Activated CD8-positive, alpha-beta memory T cell treated with anti-CD3 and anti-CD28 coated beads, Interleukin-2, amount 50 U/mL, for 4 hours (primary cell): ENCODE results near the gene NRXN3.
A peak's percentile ranks its signal among the peaks of the same experiment; 100 is the strongest.
"Not testable (repeated sequence)": the region's sequence is repeated elsewhere in the genome, so short reads cannot be mapped to it uniquely, and the experiment has no call there.

ENCODE experiments used
- DNase-seq: peaks from one replicate; pipeline ENCODE4 v3.0.0-alpha.2; 2020

Gene NRXN3

GRCh38 chr14:78501909-78502308 is 331.7 kb downstream of the NRXN3 start:
- no peak for DNase-seq

- DNase-seq, result no peak
These were observed 337.9 kb downstream of the NRXN3 start for GRCh38 chr14:78508023-78508422.

- DNase-seq, result no peak
These were observed 339.3 kb downstream of the NRXN3 start for GRCh38 chr14:78509516-78509915.

- no peak for DNase-seq
These were observed 341.8 kb downstream of the NRXN3 start for GRCh38 chr14:78512021-78512420.

GRCh38 chr14:78519863-78520262 is 349.7 kb downstream of the NRXN3 start:
- DNase-seq, result no peak

GRCh38 chr14:78524196-78524595 is 354.0 kb downstream of the NRXN3 start:
- no peak for DNase-seq

- DNase-seq, result no peak
These were observed 354.6 kb downstream of the NRXN3 start for GRCh38 chr14:78524766-78525165.

- no peak for DNase-seq
These were observed 359.9 kb downstream of the NRXN3 start for GRCh38 chr14:78530078-78530477.

- DNase-seq, result no peak
These were observed 364.0 kb downstream of the NRXN3 start for GRCh38 chr14:78534141-78534540.

GRCh38 chr14:78535041-78535440 is 364.9 kb downstream of the NRXN3 start:
- DNase-seq, result no peak

GRCh38 chr14:78541788-78542187 is 371.6 kb downstream of the NRXN3 start:
- not testable (repeated sequence) for DNase-seq

- DNase-seq, result no peak
These were observed 373.3 kb downstream of the NRXN3 start for GRCh38 chr14:78543433-78543832.

GRCh38 chr14:78561074-78561473 is 390.9 kb downstream of the NRXN3 start:
- DNase-seq, result no peak

- peak; percentile 30 for DNase-seq
These were observed 396.1 kb downstream of the NRXN3 start for GRCh38 chr14:78566026-78566858.

- no peak for DNase-seq
These were observed 396.6 kb downstream of the NRXN3 start for GRCh38 chr14:78566859-78567172.

- no peak for DNase-seq
These were observed 397.2 kb downstream of the NRXN3 start for GRCh38 chr14:78567343-78567742.

- not testable (repeated sequence) for DNase-seq
These were observed 403.6 kb downstream of the NRXN3 start for GRCh38 chr14:78573736-78574135.

- no peak for DNase-seq
These were observed 406.4 kb downstream of the NRXN3 start for GRCh38 chr14:78576437-78577166.

- no peak for DNase-seq
These were observed 411.1 kb downstream of the NRXN3 start for GRCh38 chr14:78581229-78581628.

GRCh38 chr14:78586681-78587080 is 416.5 kb downstream of the NRXN3 start:
- DNase-seq, result no peak

- DNase-seq, result no peak
These were observed 418.7 kb downstream of the NRXN3 start for GRCh38 chr14:78588906-78589305.

- no peak for DNase-seq
These were observed 422.5 kb downstream of the NRXN3 start for GRCh38 chr14:78592616-78593219.

GRCh38 chr14:78593949-78594348 is 423.8 kb downstream of the NRXN3 start:
- DNase-seq, result no peak

GRCh38 chr14:78595797-78596196 is 425.6 kb downstream of the NRXN3 start:
- DNase-seq, result no peak
